T-helper 17 cell (primary cell): ENCODE results near the gene ARHGAP21. TPM values are rescaled to one million over a fixed set of nuclear protein-coding genes. Genes with fewer than 3 reads are reported as not detected.

Experiments used
- ATAC-seq: fragments of 150-1000 bp; cut with Tn5 transposase; 2 replicates; pipeline ENCODE4 v1.10.0; 2021; ENCODE audit warnings: mild to moderate bottlenecking, moderate library complexity
- DNase-seq, 3 donors: peaks; one replicate each; pipeline versions ENCODE4 v3.0.0 to v3.0.0-alpha.2; 2020 to 2021
- H3K9me3 ChIP-seq: one replicate; pipeline ENCODE4 v1.7.0; 2013; ENCODE audit warnings: low read length, mild to moderate bottlenecking; ENCODE audit not compliant: control insufficient read depth, poor library complexity, severe bottlenecking
- H3K27ac Mint-ChIP-seq: one replicate; pipeline ENCODE4 v1.8.0; 2022; ENCODE audit warnings: mild to moderate bottlenecking, moderate library complexity, mixed read lengths
- H3K27me3 Mint-ChIP-seq: one replicate; pipeline ENCODE4 v1.8.0; 2022; ENCODE audit warnings: mixed read lengths
- H3K36me3 Mint-ChIP-seq: one replicate; pipeline ENCODE4 v1.8.0; 2022; ENCODE audit warnings: low read depth, mixed read lengths
- H3K4me1 Mint-ChIP-seq: one replicate; pipeline ENCODE4 v1.8.0; 2022; ENCODE audit warnings: mild to moderate bottlenecking, mixed read lengths
- H3K4me3 Mint-ChIP-seq: one replicate; pipeline ENCODE4 v1.8.0; 2022; ENCODE audit warnings: mild to moderate bottlenecking, moderate library complexity, mixed read lengths
- total RNA-seq, 4 donors: library from RNA in 2 of 4; stranded (reverse) in 2 of 4; gene quantifications; one replicate each; pipeline ENCODE4 v1.2.3 and lab custom pipeline; 2022 to 2026

The ARHGAP21 gene
- total RNA-seq, 2 donors from 2014 or later, result 26.6 to 71.2 TPM

DNA sequence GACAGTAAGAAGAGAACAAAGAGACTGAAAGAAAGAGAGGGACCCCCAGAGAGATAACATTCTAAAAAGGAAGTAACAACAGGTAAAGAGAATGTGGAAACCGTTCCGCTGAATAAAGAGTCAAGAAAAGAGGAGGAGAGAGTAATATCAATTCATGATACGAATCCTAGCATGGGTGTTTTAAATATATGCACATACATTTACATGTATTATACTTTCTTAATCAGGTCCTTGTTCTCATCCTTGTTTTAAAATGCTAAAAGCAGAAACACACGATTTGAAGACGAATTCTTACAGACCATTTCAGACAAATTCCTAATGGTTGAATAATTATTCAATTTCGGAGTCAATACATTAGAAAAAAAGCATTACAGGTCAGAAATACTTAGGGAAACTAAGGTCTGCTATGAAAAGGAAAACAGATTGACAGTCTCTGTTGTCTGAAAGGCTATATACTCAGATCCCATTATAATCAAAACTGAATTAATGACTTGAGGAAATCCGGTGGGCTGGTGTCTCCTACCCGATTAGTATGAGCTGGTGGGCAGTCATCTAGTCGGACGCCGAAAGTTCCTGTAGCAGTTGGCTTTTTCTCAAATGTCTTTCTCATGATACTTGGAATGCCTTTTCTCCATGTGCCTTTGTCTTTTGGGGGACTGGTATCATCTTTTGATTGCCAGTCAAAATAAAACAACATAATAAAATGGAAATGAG, 127.3 kb downstream of the ARHGAP21 start:
- no peak overlapping the region for H3K27ac Mint-ChIP-seq
- H3K4me1 Mint-ChIP-seq, result peaks cover 3% of the 10 kb centered on the region
- no peaks in the 10 kb centered on the region for H3K9me3 ChIP-seq
- peaks cover 4% of the 10 kb centered on the region for H3K36me3 Mint-ChIP-seq
- no peaks in the 10 kb centered on the region for H3K27me3 Mint-ChIP-seq
- no peak for ATAC-seq
- no peak overlapping the region for H3K4me3 Mint-ChIP-seq
- DNase-seq, result no peak

DNA sequence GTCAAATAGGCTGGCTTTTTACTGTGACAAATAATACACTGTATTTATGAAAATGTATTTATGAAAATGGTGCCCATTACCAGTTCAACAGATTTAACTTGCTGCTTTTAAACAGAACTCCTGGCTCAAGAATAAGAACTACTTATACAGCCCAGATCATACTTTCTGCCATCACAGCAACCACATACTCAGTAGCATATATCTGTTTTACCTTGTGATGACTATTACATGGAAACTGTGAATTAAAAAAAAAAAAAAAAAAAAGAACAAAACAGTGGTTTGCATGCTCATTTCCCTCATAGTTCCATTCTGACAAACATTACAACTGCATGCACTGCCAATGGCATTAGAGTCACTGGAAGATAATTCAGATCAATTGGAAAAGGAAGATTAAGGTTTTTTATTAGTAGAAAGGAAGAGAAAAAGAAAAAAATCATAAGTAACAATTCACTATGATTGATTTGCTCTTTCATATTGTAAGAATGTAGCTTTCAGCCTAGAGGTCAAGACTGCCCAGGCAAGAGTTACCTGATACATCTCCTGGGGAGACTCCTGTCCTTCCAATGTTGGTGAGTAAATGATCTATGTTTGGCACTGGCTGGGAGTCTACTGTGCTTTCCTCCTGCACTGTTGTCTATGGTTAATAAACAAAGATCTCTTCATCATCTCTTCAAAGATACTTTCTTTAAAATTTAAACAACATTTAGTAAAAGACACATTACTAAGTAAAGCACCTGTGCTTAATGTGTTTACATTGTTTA, 132.8 kb downstream of the ARHGAP21 start:
- ATAC-seq (no peak), DNase-seq (no peak)
- peaks cover 11% of the 10 kb centered on the region for H3K36me3 Mint-ChIP-seq
- no peak overlapping the region for H3K4me3 Mint-ChIP-seq
- H3K27ac Mint-ChIP-seq, result no peak overlapping the region
- H3K27me3 Mint-ChIP-seq, result no peaks in the 10 kb centered on the region
- H3K4me1 Mint-ChIP-seq, result peaks cover 3% of the 10 kb centered on the region
- H3K9me3 ChIP-seq, result no peaks in the 10 kb centered on the region

DNA sequence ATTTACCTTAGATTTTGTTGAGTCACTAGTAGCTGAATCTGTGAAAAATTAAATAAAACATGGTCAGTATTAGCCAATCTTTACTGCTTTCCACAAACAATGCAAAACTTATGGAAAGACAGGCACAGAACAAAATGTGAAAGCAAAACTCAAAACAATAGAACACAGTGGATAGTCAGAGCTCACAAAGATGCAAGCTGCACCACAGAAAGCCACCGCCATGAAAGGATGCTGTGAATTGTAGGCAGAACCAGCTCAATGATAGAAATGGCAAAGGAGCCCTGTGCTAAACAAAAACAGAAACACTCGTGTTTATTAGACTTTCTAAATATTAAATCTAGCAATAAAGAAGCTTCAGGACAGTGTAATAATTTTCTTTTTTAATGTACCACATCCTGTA, 134.4 kb downstream of the ARHGAP21 start:
- H3K4me3 Mint-ChIP-seq, result no peak overlapping the region
- peaks cover 17% of the 10 kb centered on the region for H3K36me3 Mint-ChIP-seq
- H3K9me3 ChIP-seq, result no peaks in the 10 kb centered on the region
- peaks cover 3% of the 10 kb centered on the region for H3K4me1 Mint-ChIP-seq
- no peaks in the 10 kb centered on the region for H3K27me3 Mint-ChIP-seq
- no peak for DNase-seq
- H3K27ac Mint-ChIP-seq, result no peak overlapping the region
- ATAC-seq, result no peak

DNA sequence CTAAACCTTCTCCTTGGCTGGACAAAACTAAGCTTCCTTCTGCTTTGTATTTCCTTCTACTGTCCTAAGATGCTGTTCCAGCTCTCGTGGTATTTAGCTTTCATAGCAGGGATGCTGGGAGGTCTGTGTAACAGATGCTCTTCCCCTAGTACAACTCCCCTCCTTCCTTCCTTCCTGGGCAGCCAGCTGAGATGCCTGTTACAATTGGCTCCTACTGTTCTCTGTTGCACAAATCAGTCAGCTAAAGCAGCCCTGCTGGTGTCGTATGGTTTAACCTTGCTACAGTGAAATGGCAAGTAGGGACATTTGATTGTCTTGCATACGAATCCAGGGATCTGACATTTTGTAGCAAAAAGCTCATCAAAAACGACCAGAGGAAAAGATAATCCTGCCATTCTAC, 143.8 kb downstream of the ARHGAP21 start:
- H3K27me3 Mint-ChIP-seq, result peaks cover 16% of the 10 kb centered on the region
- no peak for DNase-seq
- no peaks in the 10 kb centered on the region for H3K9me3 ChIP-seq
- H3K27ac Mint-ChIP-seq, result no peak overlapping the region
- peaks cover 5% of the 10 kb centered on the region for H3K4me1 Mint-ChIP-seq
- H3K36me3 Mint-ChIP-seq, result no peaks in the 10 kb centered on the region
- H3K4me3 Mint-ChIP-seq, result no peak overlapping the region
- ATAC-seq, result no peak

DNA sequence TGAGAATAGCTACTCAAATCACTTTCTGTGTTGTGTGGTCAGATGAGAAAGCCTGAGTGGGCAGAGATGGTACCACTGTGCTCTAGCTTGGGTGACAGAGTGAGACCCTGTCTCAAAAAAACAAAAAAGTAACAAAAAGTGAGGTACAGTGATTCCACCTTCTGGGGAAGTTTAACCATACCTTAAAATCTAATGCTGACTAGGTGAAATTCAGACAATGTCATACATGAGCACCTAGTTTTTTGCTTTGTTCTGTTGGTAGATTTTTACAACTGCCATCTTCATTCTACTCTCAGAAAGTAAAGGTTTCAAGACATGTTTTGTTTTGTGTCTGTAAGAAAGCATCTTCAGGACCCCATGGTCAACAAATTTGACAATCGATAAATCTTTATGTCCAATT, 144.2 kb downstream of the ARHGAP21 start:
- Mint-ChIP-seq H3K27ac (no peak overlapping the region), H3K36me3 (no peaks in the 10 kb centered on the region), H3K4me3 (no peak overlapping the region), H3K27me3 (peaks cover 21% of the 10 kb centered on the region), H3K4me1 (peaks cover 5% of the 10 kb centered on the region)
- no peak for ATAC-seq
- H3K9me3 ChIP-seq, result no peaks in the 10 kb centered on the region
- no peak for DNase-seq

DNA sequence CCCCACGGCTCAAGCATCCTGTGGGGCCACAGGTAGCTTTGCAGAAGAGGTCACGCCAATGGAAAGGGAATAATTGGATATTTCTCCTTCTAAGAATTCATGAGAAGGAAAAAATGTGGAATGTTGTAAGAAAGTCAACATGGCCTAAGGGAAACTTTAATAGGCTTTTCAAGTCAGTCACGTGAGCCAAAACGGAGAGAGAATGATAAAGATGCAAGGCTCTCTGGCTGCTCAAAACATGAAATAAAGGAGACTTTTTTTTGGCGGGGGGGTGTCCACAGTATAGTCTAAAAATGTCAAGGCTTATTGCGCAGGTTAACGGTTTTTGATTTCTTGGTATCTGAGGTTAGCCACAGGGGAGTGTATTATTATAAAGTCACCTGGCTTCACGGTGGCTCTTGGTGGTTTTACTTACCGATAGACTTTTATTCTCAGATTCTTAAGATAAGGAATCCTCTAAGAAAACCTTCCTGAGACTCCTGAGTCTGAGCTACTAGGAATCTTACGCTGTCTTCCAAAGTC, 148.1 kb downstream of the ARHGAP21 start:
- peaks cover 5% of the 10 kb centered on the region for H3K4me1 Mint-ChIP-seq
- H3K27ac Mint-ChIP-seq, result no peak overlapping the region
- H3K9me3 ChIP-seq, result no peaks in the 10 kb centered on the region
- peaks cover 6% of the 10 kb centered on the region for H3K36me3 Mint-ChIP-seq
- DNase-seq (no peak), ATAC-seq (no peak)
- H3K4me3 Mint-ChIP-seq, result no peak overlapping the region
- peaks cover 49% of the 10 kb centered on the region for H3K27me3 Mint-ChIP-seq

DNA sequence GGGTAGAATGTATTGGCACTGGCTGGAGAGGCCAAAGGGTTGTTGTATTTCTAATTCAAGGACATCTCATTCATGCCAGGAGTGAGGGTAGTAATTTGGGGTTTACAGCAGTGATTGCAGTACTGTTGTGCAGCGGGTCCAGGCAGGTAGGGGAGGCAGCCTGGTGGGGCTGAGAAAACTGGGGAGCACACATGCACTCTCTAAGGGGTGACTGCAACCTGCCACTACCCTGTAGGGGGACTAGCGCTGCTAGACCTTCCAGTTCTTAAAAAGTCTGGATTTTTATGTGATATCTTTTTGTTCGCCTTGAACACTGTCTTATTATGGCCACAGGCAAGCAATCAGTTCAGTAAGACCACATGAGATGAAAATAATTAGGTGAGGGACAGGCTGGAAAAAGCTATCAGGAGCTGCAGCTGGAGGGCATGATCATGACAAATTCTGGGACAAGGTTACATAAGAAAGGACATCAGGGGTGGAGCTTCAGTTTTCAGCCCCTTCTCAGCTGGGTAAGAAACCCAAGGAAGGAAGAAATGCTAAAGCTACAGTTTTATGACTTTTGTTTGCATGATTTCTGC, 149.0 kb downstream of the ARHGAP21 start:
- Mint-ChIP-seq H3K4me3 (no peak overlapping the region), H3K27me3 (peaks cover 58% of the 10 kb centered on the region), H3K4me1 (peaks cover 5% of the 10 kb centered on the region), H3K27ac (no peak overlapping the region), H3K36me3 (peaks cover 6% of the 10 kb centered on the region)
- H3K9me3 ChIP-seq, result no peaks in the 10 kb centered on the region
- ATAC-seq, result no peak
- no peak for DNase-seq

DNA sequence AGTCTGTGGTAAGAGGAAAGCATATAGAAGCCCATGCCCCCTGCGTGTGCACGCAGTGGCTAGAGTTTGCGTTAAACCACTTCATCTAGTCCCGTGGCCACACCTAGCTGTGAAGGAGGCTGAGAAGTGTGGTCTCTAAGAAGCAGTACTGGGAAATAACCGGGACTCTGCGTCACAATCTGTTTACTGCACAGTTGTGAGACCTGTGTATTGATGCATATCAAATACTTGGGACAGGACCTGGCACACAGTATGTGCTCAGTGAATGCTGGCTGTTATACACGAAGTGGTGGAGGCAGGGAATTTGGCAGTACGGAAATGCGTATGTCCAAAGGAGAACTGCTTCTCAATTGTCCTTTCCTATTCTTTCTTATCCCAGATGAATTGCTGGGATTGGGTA, 149.5 kb downstream of the ARHGAP21 start:
- no peak for ATAC-seq
- no peak overlapping the region for H3K4me3 Mint-ChIP-seq
- peaks cover 63% of the 10 kb centered on the region for H3K27me3 Mint-ChIP-seq
- H3K9me3 ChIP-seq, result no peaks in the 10 kb centered on the region
- no peak for DNase-seq
- H3K27ac Mint-ChIP-seq, result no peak overlapping the region
- peaks cover 6% of the 10 kb centered on the region for H3K36me3 Mint-ChIP-seq
- peaks cover 5% of the 10 kb centered on the region for H3K4me1 Mint-ChIP-seq

DNA sequence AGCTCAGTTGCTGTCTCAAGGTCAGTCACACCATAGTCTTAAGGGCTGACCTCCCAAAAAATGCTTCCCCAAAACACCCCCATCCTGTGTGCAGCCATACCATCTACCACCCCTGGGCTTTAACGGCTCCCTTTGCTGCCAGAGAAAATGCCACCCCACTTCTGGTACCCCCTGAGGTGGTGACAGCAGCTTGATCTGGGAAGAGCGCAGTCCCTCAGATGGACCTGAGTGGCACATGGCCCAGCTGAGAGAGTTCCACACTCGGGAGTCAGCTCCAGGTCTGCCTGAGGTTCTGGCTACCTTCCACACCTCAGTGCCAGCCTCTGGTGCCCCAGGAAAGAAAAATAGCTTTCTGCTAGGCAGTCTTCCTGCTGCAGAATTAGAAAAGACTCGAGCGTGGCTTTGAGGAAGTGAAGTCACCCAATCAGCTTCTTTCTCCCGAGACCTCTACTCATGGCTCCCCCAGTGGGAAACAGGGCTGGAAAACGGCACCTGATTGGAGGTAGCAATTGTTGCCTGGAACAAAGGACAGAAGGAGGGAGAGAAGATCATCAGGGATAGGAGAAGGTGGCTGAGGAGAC, 151.7 kb downstream of the ARHGAP21 start:
- peaks cover 4% of the 10 kb centered on the region for H3K4me1 Mint-ChIP-seq
- H3K4me3 Mint-ChIP-seq, result no peak overlapping the region
- peaks cover 9% of the 10 kb centered on the region for H3K36me3 Mint-ChIP-seq
- H3K9me3 ChIP-seq, result no peaks in the 10 kb centered on the region
- H3K27ac Mint-ChIP-seq, result no peak overlapping the region
- no peak for DNase-seq
- ATAC-seq, result no peak
- H3K27me3 Mint-ChIP-seq, result peaks cover 70% of the 10 kb centered on the region

DNA sequence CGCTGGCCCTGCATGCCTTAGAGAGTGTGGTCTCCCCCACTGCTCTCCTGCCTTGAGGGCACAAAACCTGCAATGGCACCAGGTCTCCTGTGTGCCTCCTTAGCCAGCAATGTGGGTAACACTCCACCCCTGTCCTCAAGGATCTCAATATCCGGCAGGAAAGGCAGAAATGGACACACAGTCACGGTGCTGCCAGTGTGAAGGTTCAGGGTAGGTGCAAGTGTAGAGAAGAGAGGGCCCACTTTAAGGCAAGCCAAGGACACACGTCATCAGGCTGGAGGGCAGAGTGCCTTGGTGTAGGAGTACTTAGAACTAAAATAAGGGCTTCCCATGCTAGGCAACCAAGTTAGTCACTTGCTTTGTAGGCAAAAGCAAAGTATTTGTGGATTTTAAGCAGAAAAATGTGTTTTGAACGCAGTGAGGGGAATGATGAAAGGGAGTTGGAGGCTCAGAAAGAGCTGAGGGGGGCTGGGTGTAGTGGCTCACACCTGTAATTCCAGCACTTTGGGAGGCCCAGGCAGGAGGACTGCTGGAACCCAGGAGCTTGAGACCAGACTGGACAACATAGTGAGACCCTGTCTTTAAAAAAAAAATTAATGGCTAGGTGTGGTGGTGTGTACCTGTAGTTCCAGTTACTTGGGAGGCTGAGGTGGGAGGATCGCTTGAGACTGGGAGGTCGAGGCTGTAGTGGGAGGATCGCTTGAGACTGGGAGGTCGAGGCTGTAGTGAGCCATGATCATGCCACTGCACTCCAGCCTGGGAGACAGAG, 152.8 kb downstream of the ARHGAP21 start:
- H3K36me3 Mint-ChIP-seq, result peaks cover 9% of the 10 kb centered on the region
- no peak for ATAC-seq
- no peak for DNase-seq
- peaks cover 67% of the 10 kb centered on the region for H3K27me3 Mint-ChIP-seq
- H3K4me1 Mint-ChIP-seq, result peaks cover 4% of the 10 kb centered on the region
- no peaks in the 10 kb centered on the region for H3K9me3 ChIP-seq
- H3K4me3 Mint-ChIP-seq, result no peak overlapping the region
- H3K27ac Mint-ChIP-seq, result no peak overlapping the region

DNA sequence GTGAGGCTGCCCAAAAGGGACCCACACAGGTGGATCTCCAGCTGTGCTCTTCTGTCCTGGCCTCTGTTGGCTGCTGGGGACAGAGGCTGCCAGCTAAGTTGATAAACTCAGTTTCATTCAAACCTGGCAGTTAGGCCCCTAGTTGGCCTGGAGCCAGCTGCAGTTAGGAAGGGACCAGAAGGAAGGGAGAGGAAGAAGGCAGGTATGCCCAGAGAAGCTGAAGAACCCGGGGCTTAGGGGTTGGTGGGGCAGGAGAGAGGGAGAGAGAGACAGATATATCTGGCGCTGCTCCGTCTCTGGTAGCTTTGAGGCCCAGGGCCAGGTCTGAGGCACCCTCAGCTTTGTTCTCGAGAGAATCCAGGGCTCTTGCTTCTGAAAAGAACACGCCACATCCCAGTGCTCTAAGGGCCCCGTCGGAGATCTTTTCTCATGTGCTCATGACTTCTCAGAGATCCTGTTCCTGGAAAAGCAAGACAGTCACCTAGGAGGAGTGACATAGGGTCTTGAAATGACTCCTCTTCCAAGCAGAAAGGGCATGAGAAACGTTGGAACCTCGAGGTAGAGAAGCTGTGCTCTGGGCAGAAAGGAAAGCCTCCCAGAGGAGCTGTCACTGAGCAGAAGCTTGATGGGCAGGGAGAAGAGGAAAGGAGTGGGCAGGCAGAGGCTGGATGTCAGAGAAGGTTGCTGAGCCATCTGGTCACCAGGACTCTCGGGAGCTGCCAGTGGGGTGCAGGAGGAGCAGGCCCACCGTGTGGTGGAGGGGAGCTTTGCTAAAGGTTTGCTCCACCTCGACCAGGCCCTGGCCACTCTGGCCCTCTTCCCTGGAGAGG, 153.6 kb downstream of the ARHGAP21 start:
- Mint-ChIP-seq H3K27ac (no peak overlapping the region), H3K27me3 (peaks cover 62% of the 10 kb centered on the region)
- no peak for ATAC-seq

DNA sequence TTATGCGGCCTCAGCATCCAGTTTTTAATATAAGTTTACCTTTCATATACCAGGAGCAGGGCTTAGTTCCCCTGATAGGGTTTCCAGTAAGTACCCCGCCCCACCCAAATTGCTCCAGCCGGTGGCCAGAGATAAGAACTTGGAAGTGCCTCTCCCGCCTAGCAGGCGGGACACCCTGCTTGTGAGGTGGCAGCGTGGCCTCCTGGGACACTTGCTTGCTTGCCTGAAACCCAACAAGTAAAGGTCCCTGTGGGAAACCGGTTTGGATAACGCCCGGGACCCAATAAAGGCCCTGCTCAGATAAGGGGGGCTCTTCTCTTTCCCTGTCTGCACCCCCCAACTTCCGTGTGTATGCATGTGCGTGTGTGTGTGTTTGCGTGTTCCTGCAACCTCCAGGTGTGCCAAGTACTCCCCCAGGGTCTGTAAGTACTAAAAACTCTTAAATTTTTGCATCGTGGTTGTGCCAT, 154.3 kb downstream of the ARHGAP21 start:
- Mint-ChIP-seq H3K27me3 (peaks cover 55% of the 10 kb centered on the region), H3K4me1 (no peaks in the 10 kb centered on the region), H3K4me3 (no peak overlapping the region), H3K27ac (no peak overlapping the region), H3K36me3 (peaks cover 11% of the 10 kb centered on the region)
- DNase-seq (no peak), ATAC-seq (no peak)
- no peaks in the 10 kb centered on the region for H3K9me3 ChIP-seq

More for the DNA sequence above, 153.6 kb downstream of the ARHGAP21 start:
- no peak for DNase-seq
- no peaks in the 10 kb centered on the region for H3K9me3 ChIP-seq
- Mint-ChIP-seq H3K4me3 (no peak overlapping the region), H3K36me3 (peaks cover 9% of the 10 kb centered on the region), H3K4me1 (no peaks in the 10 kb centered on the region)
